ENCODE data around the gene CREBZF. TPM values are rescaled to one million over a fixed set of nuclear protein-coding genes. Genes with fewer than 3 reads are reported as not detected.
"Not testable (repeated sequence)": the region's sequence is repeated elsewhere in the genome, so short reads cannot be mapped to it uniquely, and the experiment has no call there.

CREBZF gene
- total RNA-seq, 2 experiments from 2014 or later = 51.4 to 54.8 TPM

GRCh38 chr11:85694385-85694980 is 29.6 kb upstream of the CREBZF start:
- ATAC-seq (no peak), DNase-seq (peak; percentile 48)
- Mint-ChIP-seq H3K27me3 (ENCODE audit: low read depth) (peaks cover 2% of the 10 kb centered on the region), H3K4me1 (ENCODE audit: low read depth) (peaks cover 43% of the 10 kb centered on the region), H3K4me3 (no peak overlapping the region), H3K36me3 (ENCODE audit: low read depth) (peaks cover 41% of the 10 kb centered on the region), H3K9me3 (ENCODE audit: insufficient read depth) (no peaks in the 10 kb centered on the region), H3K27ac (no peak overlapping the region)
- ChIA-PET POLR2A (interaction anchor here (1.0 to 2.3 kb wide), 3 partner anchors 31 to 160 kb away, joined by 3 to 6 read pairs (median 5); partner anchors contain the start of gene CCDC83), CTCF (interaction anchor here (0.7 to 4.9 kb wide), 20 partner anchors 9 to 636 kb away, joined by 3 to 31 read pairs (median 5); partner anchors contain the start of genes CCDC83, CCDC89 and TMEM126A)

GRCh38 chr11:85685820-85686459 is 21.0 kb upstream of the CREBZF start, which contains the start of gene CCDC89:
Gene CCDC89, minus strand, starts transcription at chr11:85686195. Its CDS starts 65 bp downstream, at chr11:85686130.
- Mint-ChIP-seq H3K9me3 (ENCODE audit: insufficient read depth) (no peaks in the 10 kb centered on the region), H3K27ac (no peak within 1 kb of the TSS), H3K27me3 (ENCODE audit: low read depth) (peaks cover 2% of the 10 kb centered on the region), H3K36me3 (ENCODE audit: low read depth) (peaks cover 2% of the 10 kb centered on the region), H3K4me1 (ENCODE audit: low read depth) (peaks cover 28% of the 10 kb centered on the region), H3K4me3 (no peak within 1 kb of the TSS)
- no peak for ATAC-seq
- no peak for DNase-seq
- ChIA-PET CTCF (interaction anchor here (1.3 to 3.6 kb wide), 3 partner anchors 10 to 139 kb away, joined by 3 to 14 read pairs (median 6); no protein-coding TSS in a partner anchor), POLR2A (interaction anchor here (1.1 to 2.2 kb wide), 3 partner anchors 11 to 169 kb away, joined by 3 to 4 read pairs (median 3); partner anchors contain the start of gene CCDC83)

- Mint-ChIP-seq H3K27ac (no peak overlapping the region), H3K36me3 (ENCODE audit: low read depth) (no peaks in the 10 kb centered on the region), H3K4me1 (ENCODE audit: low read depth) (peaks cover 21% of the 10 kb centered on the region), H3K9me3 (ENCODE audit: insufficient read depth) (no peaks in the 10 kb centered on the region), H3K4me3 (no peak overlapping the region), H3K27me3 (ENCODE audit: low read depth) (peaks cover 3% of the 10 kb centered on the region)
- DNase-seq = no peak
- CTCF ChIA-PET = interaction anchor here (1.1 to 3.6 kb wide), 5 partner anchors 11 to 170 kb away, joined by 3 to 14 read pairs (median 6); partner anchors contain the start of genes CCDC83 and TMEM126B
- no peak for ATAC-seq
- POLR2A ChIA-PET = interaction anchor here (1.3 to 2.2 kb wide), 2 partner anchors 20 to 170 kb away, joined by 3 to 4 read pairs; partner anchors contain the start of gene CCDC83
These were observed 20.3 kb upstream of the CREBZF start for GRCh38 chr11:85685125-85685819.

- peak overlapping the region; percentile 78 for H3K27ac Mint-ChIP-seq
- peak overlapping the region; percentile 74 for H3K4me3 Mint-ChIP-seq
- peak; percentile 93 for ATAC-seq
- no peaks in the 10 kb centered on the region for H3K36me3 Mint-ChIP-seq (ENCODE audit: low read depth)
- DNase-seq = peak; percentile 72
- peaks cover 19% of the 10 kb centered on the region for H3K4me1 Mint-ChIP-seq (ENCODE audit: low read depth)
- ChIA-PET CTCF (interaction anchor here (1.7 kb wide), 1 partner anchor 10 kb away, joined by 6 read pairs; no protein-coding TSS in a partner anchor), POLR2A (interaction anchor here (0.9 to 2.1 kb wide), 2 partner anchors 15 to 18 kb away, joined by 3 to 12 read pairs; partner anchors contain the start of gene CREBZF)
- H3K9me3 Mint-ChIP-seq (ENCODE audit: insufficient read depth) = no peaks in the 10 kb centered on the region
- H3K27me3 Mint-ChIP-seq (ENCODE audit: low read depth) = peaks cover 13% of the 10 kb centered on the region
These were observed 17.7 kb upstream of the CREBZF start for GRCh38 chr11:85682330-85683305.

- no peak for DNase-seq
- Mint-ChIP-seq H3K36me3 (ENCODE audit: low read depth) (no peaks in the 10 kb centered on the region), H3K27ac (no peak overlapping the region), H3K27me3 (ENCODE audit: low read depth) (peaks cover 16% of the 10 kb centered on the region), H3K4me3 (no peak overlapping the region), H3K4me1 (ENCODE audit: low read depth) (peaks cover 19% of the 10 kb centered on the region), H3K9me3 (ENCODE audit: insufficient read depth) (no peaks in the 10 kb centered on the region)
- no peak for ATAC-seq
- ChIA-PET CTCF (interaction anchor here (0.9 to 1.9 kb wide), 6 partner anchors 12 to 174 kb away, joined by 3 to 10 read pairs (median 5); partner anchors contain the start of gene CCDC83), POLR2A (interaction anchor here (1.0 to 2.1 kb wide), 2 partner anchors 17 to 129 kb away, joined by 3 to 12 read pairs; partner anchors contain the start of gene CREBZF)
These were observed 16.0 kb upstream of the CREBZF start for GRCh38 chr11:85680897-85681296.

GRCh38 chr11:85679576-85679975 is 14.6 kb upstream of the CREBZF start:
- ATAC-seq = no peak

GRCh38 chr11:85673393-85673792 is 8.5 kb upstream of the CREBZF start:
- H3K9me3 Mint-ChIP-seq (ENCODE audit: insufficient read depth) = no peaks in the 10 kb centered on the region
- ChIA-PET CTCF (no interaction called here), POLR2A (no interaction called here)
- no peak overlapping the region for H3K27ac Mint-ChIP-seq
- no peak overlapping the region for H3K4me3 Mint-ChIP-seq
- H3K27me3 Mint-ChIP-seq (ENCODE audit: low read depth) = peaks cover 16% of the 10 kb centered on the region
- DNase-seq (no peak), ATAC-seq (peak; percentile 44)
- H3K36me3 Mint-ChIP-seq (ENCODE audit: low read depth) = peaks cover 4% of the 10 kb centered on the region
- peaks cover 11% of the 10 kb centered on the region for H3K4me1 Mint-ChIP-seq (ENCODE audit: low read depth)

More at GRCh38 chr11:85679576-85679975, 14.6 kb upstream of the CREBZF start:
- no peaks in the 10 kb centered on the region for H3K9me3 Mint-ChIP-seq (ENCODE audit: insufficient read depth)
- DNase-seq = no peak
- H3K36me3 Mint-ChIP-seq (ENCODE audit: low read depth) = no peaks in the 10 kb centered on the region
- H3K27me3 Mint-ChIP-seq (ENCODE audit: low read depth) = peaks cover 22% of the 10 kb centered on the region
- peaks cover 19% of the 10 kb centered on the region for H3K4me1 Mint-ChIP-seq (ENCODE audit: low read depth)
- ChIA-PET CTCF (interaction anchor here (1.0 to 1.6 kb wide), 4 partner anchors 11 to 70 kb away, joined by 3 to 7 read pairs (median 4); no protein-coding TSS in a partner anchor), POLR2A (interaction anchor here (1.1 kb wide), 1 partner anchor 15 kb away, joined by 3 read pairs; the partner anchor contains the start of gene CREBZF)
- H3K4me3 Mint-ChIP-seq = no peak overlapping the region
- no peak overlapping the region for H3K27ac Mint-ChIP-seq

- H3K27me3 Mint-ChIP-seq (ENCODE audit: low read depth) = peaks cover 10% of the 10 kb centered on the region
- no peaks in the 10 kb centered on the region for H3K9me3 Mint-ChIP-seq (ENCODE audit: insufficient read depth)
- no peak for DNase-seq
- H3K4me3 Mint-ChIP-seq = no peak overlapping the region
- H3K4me1 Mint-ChIP-seq (ENCODE audit: low read depth) = peaks cover 11% of the 10 kb centered on the region
- peaks cover 4% of the 10 kb centered on the region for H3K36me3 Mint-ChIP-seq (ENCODE audit: low read depth)
- CTCF ChIA-PET = no interaction called here
- POLR2A ChIA-PET = no interaction called here
- no peak overlapping the region for H3K27ac Mint-ChIP-seq
- ATAC-seq = no peak
These were observed 7.4 kb upstream of the CREBZF start for GRCh38 chr11:85672105-85672902.

- DNase-seq; H3K4me3 Mint-ChIP-seq; H3K27me3 Mint-ChIP-seq (ENCODE audit: low read depth); H3K36me3 Mint-ChIP-seq (ENCODE audit: low read depth); CTCF ChIA-PET; H3K9me3 Mint-ChIP-seq (ENCODE audit: insufficient read depth); ATAC-seq; H3K27ac Mint-ChIP-seq: not testable (repeated sequence)
- H3K4me1 Mint-ChIP-seq (ENCODE audit: low read depth) = peaks cover 13% of the 10 kb centered on the region
- POLR2A ChIA-PET = interaction anchor here (1.2 kb wide), 1 partner anchor 23 kb away, joined by 3 read pairs; the partner anchor contains the start of gene TMEM126A
These were observed 6.2 kb upstream of the CREBZF start for GRCh38 chr11:85670949-85671663.

Data from activated CD8-positive, alpha-beta T cell treated with anti-CD3 and anti-CD28 coated beads, Interleukin-2, amount 10 ng/mL, durations not matched to agents 7 days and 5 days (primary cell).